ENCODE data around the gene ADAMTS17. TPM values are rescaled to one million over a fixed set of nuclear protein-coding genes. Genes with fewer than 3 reads are reported as not detected.

The ADAMTS17 gene
- total and polyA plus RNA-seq, 9 of the 15 experiments (the other 6 are each of a cell fraction or from before 2014, with no cell fraction given): 0.01 to 0.14 (median 0.07) TPM; not detected in 6

GRCh38 chr15:100242989-100243388 is 98.8 kb downstream of the ADAMTS17 start:
- CTCF ChIA-PET (ENCODE audit: low intra/inter-chr PET ratio): no interaction called here
- BruUV-seq (replicated peaks): no TSS peak
- TF ChIP-seq PKNOX1 (IDR thresholded peaks at IDR 0.05) (no peak), SMARCC2 (IDR thresholded peaks at IDR 0.05; ENCODE audit: low read depth) (no peak), KAT7 (CRISPR knock-in tag; IDR thresholded peaks at IDR 0.05; ENCODE audit: borderline replicate concordance) (no peak), PTBP1 (IDR thresholded peaks at IDR 0.05; ENCODE audit: low read depth, low read length) (no peak), SIRT6 (IDR thresholded peaks at IDR 0.05; ENCODE audit: low read depth, low read length) (no peak), SRSF1 (IDR thresholded peaks at IDR 0.05; ENCODE audit: low read depth, low read length) (no peak), HEY1 (CRISPR knock-in tag; IDR thresholded peaks at IDR 0.05; ENCODE audit: borderline replicate concordance) (no peak), ZNF511 (CRISPR knock-in tag; IDR thresholded peaks at IDR 0.05) (no peak), ZNF644 (tag; IDR thresholded peaks at IDR 0.05; ENCODE audit: low read depth) (no peak), ZNF24 (IDR thresholded peaks at IDR 0.05) (no peak), MEIS2 (IDR thresholded peaks at IDR 0.05; ENCODE audit: partially characterized antibody) (no peak), ZNF143 (CRISPR knock-in tag; IDR thresholded peaks at IDR 0.05) (no peak), ZNF561 (CRISPR knock-in tag; conservative IDR thresholded peaks at IDR 0.05) (no peak), PHF21A (IDR thresholded peaks at IDR 0.05; ENCODE audit: borderline replicate concordance, low read depth) (no peak), VEZF1 (CRISPR knock-in tag; IDR thresholded peaks at IDR 0.05) (no peak)
- H3K4me2 ChIP-seq (ENCODE audit: insufficient read depth, low read length): no peak overlapping the region
- intact Hi-C loops (cut with micrococcal nuclease) (no loop called here), in situ Hi-C loops (cut with MboI) (no loop called here)
- POLR2A ChIA-PET: no interaction called here
- no peak overlapping the region for H2AFZ ChIP-seq (ENCODE audit: low read depth, low read length)
- FAIRE-seq: no peak
- no peaks in the 10 kb centered on the region for H4K20me1 ChIP-seq (replicated peaks; ENCODE audit: control insufficient read depth, insufficient read depth, low read length)
- no peak overlapping the region for H3K9ac ChIP-seq (ENCODE audit: insufficient read depth in 1 of 2, low read depth in 2 of 2, low read length in 2 of 2)
- H3K9me1 ChIP-seq (ENCODE audit: control insufficient read depth, insufficient read depth, low read length): no peaks in the 10 kb centered on the region
- ATAC-seq: no peak
- no peak for DNase-seq (ENCODE audit: extremely low read depth in 1 of 4, low spot score in 3 of 4)
- peaks cover 8 to 11% of the 10 kb centered on the region in 2 experiments; a peak in 3 of 5 replicates for H3K4me1 ChIP-seq (replicated peaks in 1 of 2; ENCODE audit: control insufficient read depth in 2 of 2, insufficient read depth in 2 of 2, low read length in 2 of 2)
- WGBS (ENCODE audit: insufficient coverage, low coverage, missing lambda C conversion rate): 17% methylated on average over 2 of the region's 2 CpGs
- H3K9me3 ChIP-seq (replicated peaks; ENCODE audit: control insufficient read depth, insufficient read depth, low read depth, low read length): no peaks in the 10 kb centered on the region
- no peak overlapping the region for H3K27ac ChIP-seq (ENCODE audit: extremely low read depth, low read depth, low read length)
- H3K79me2 ChIP-seq (ENCODE audit: control insufficient read depth, insufficient read depth, low read length): no peaks in the 10 kb centered on the region
- no peaks in the 10 kb centered on the region for H3K36me3 ChIP-seq (ENCODE audit: control insufficient read depth, insufficient read depth, low read length)
- H3K27me3 ChIP-seq (ENCODE audit: control insufficient read depth in 2 of 2, insufficient read depth in 2 of 2, low read length in 2 of 2): peaks cover 0 to 4% of the 10 kb centered on the region in 2 experiments; a peak in 3 of 5 replicates
- no peak overlapping the region for H3K4me3 ChIP-seq
